Myocyte (in vitro differentiated cells): Measurements from ENCODE around the gene MRPL27. TPM values are rescaled to one million over a fixed set of nuclear protein-coding genes. Genes with fewer than 3 reads are reported as not detected.
A peak's percentile ranks its signal among the peaks of the same experiment; 100 is the strongest.
"Not testable (repeated sequence)": the region's sequence is repeated elsewhere in the genome, so short reads cannot be mapped to it uniquely, and the experiment has no call there.

ENCODE experiments used
- DNase-seq: peaks from one replicate; pipeline ENCODE4 v3.0.0-alpha.2; 2012; ENCODE audit warnings: low read depth
- polyA plus RNA-seq: library from polyadenylated mRNA; unstranded; fragments of >200 nt; gene quantifications from one replicate; pipeline ENCODE4 v1.2.1, GENCODE V29; 2012; ENCODE audit warnings: missing spikeins
- total RNA-seq: library from RNA; depleted of rRNA; stranded (reverse); fragments of >200 nt; gene quantifications from 2 replicates; pipeline ENCODE4 v1.2.3, GENCODE V29; 2014

The MRPL27 gene
- 51.6 and 63.9 TPM in 2 replicates for total RNA-seq
- polyA plus RNA-seq: 82.0 TPM

DNA sequence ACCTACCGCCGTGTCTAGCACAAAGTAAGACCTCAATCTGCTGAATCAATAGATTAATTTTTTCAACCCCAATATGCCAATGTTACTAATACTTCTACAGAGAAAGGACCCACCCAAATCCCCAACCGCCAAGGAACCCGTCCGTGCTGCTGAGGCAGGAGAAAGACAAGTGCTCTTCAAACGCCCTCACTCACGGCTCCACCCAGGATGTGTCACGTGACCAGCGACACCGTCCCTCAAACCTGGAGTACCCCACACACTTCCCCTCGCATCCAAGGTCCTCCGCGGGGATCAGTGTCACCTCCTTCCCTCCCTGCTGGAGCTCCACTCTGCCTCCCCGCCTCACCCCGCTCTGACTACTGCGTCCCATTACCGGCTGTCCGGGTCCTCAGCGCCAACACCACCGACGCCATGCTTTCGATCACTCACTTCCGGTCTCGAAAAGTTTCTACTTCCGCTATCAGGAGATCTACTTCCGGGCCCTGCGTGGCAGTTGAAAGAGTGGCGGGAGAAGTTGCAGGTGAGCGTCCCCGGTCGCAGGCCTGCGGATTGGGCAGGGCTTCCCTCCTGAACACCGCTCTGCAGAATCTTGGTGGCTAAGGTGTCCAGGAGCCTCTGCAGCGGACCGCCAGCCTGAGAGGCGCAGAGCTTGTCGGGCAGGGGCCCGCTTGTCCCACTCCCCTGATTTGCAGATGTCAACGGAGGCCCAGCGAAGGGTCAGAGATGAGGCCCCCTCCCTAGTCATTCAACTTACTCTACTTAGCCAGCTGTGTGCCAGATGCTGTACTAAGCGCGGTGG is at the start of gene MRPL27, which contains the start of gene EME1:
Gene MRPL27 (minus strand): TSS at position 427 of the 799 bp plus-strand sequence. CDS start 14 bp downstream, at position 413.
Gene EME1 (plus strand): TSS at position 472 of the 799 bp plus-strand sequence. CDS start 1,980 bp downstream, outside the sequence.
- DNase-seq: peak; percentile 91

DNA sequence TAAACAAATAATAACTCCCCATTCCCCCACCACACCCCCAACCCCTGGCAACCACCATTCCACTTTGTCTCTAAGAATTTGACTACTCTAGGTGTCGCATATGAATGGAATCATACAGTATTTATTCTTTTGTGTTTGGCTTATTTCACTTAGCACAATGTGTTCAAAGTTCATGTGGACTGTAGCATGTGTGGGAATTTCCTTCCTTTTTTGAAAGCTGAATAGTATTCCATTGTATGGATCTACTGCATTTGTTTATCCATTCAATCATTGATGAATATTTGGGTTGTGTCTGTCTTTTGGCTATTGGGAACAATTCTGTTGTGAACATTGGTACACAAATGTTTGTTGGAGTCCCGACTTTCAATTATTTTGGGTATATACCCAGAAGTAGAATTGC is 49.8 kb upstream of the MRPL27 start:
- DNase-seq: no peak

DNA sequence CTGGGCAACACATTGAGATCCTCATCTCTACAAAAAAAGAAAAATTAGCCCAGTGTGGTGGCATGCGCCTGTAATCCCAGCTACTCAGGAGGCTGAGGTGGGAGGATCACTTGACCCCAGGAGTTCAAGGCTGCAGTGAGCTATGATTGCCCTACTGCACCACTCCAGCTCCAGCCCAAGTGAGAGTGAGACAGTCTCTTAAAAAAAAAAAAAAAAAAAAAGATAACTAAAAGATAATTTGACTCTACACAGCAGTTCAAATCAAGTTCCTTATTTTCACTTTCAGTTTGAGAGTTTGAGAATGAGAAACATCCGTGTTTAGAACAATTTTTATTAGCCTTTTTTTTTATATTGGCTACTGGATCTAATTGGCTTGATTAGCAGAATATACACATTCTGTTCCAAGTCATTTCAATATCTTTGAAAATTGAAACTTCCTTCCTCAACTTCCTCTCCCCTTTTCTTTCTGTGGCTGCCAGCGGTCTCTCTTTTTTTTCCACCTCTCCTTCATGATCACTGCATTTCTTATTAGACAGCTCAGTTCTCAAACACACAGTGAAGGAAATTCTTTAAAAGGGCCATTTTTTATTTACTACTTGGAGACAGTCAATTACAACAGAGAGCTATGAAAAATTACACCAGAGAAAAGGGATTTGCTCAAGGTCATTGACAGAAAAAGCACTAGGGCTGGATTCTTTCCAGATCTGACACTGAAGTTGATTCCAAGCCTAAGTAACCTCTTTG is 48.5 kb upstream of the MRPL27 start:
- DNase-seq: no peak

DNA sequence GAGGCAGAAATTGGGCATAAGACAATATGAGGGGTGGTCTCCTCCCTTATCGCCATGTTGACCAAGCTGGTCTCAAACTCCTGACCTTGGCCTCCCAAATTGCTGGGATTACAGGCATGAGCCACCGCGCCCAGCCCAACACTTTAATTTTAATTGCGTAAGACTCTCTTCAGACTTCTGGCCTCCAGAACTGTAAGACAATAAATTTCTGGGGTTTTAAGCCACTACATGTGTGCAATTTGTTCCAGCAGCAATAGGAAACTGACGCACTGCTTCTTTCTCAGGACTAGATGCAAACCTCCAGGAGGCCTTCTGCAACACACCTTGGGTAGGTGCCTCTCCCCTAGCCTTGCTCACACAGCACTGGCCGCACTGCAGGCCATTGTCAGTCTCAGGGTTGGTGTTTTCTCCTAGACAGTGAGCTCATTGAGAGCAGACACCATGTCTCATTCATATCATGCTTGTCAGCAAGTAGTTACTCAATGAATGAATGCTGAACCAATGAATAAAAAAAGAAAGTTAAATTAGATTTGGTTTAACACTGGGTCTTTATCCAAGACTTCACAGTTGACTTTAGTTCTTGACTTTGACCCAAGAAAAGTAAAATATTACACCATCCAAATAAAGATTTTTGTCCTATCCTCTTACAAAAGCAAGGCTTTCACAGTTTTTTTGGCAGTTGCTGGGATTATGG is 47.6 kb upstream of the MRPL27 start:
- DNase-seq: no peak

DNA sequence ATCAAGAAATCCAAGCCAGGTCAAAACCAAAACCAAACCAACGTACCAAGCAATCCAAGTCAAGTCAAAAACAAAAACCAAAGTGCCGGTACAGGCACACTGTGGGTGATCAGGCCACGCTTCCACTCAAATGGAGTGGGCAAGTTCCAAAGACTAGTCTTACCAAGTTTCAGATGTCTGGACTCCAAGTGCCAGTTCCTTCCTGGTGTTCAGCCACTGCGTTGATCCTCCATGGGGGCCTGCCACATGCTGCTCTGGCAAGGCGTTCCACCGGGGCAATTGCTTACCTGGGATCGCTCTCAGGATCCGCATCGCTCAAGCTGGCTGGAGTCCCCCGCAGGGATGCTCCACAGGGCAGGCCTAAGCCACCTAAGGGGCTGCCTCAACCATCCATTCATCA is 46.6 kb upstream of the MRPL27 start:
- not testable (repeated sequence) for DNase-seq

DNA sequence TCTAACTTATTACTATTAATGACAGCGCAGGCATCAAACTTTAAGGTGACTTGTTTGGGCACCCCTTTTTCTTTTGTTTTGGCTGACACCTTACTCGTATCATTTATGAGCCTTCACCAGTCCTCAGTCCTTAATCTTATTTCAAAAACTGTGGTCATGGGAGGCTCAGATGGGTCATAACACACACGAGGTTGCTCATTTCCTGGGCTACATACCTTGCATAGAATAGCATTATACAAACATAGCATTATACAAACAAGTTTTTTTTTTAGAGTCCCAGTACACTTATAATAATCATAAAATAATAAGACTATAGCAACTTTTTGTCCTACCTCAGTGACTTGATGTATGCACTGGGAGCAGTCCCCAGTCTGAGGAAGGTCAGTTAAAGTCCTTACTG is 41.8 kb upstream of the MRPL27 start:
- DNase-seq: no peak

DNA sequence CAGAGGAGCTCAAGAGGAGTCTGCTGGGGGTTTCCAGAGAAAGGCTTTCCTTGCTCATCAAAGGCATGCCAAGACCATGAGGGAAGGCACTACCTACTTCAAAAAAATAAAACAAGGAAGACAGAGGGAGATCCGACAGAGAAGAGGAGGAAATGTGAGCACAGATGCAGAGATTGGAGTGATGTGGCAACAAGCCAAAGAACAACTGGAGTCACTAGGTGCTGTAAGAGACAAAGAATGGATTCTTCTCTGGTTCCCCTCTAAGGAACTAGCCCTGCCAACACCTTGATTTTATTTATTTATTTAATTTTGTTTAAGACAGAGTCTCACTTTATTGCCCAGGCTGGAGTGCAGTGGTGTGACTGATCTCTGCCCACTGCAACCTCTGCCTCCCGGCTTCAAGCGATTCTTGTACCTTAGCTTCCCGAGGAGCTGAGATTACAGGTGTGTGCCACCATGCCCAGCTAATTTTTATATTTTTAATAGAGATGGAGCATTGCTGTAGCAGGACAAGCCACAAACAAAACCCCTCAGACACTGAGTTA is 39.3 kb upstream of the MRPL27 start:
- no peak for DNase-seq

DNA sequence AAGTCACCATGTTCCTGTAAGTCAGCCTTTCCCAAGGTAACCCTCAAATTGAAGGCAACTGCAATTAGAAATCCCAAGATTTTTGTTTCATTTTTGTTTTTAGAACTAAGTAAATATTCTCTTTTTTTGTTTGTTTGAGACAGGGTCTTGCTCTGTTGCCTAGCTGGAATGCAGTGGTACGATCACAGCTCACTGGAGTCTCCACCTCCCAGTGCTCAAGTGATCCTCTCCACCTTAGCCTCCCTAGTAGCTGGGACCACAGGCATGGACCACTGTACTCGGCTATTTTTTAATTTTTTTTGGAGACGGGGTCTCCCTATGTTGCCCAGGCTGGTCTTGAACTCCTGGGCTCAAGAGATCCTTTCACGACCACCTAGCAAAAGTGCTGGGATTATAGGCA is 34.9 kb upstream of the MRPL27 start:
- no peak for DNase-seq

DNA sequence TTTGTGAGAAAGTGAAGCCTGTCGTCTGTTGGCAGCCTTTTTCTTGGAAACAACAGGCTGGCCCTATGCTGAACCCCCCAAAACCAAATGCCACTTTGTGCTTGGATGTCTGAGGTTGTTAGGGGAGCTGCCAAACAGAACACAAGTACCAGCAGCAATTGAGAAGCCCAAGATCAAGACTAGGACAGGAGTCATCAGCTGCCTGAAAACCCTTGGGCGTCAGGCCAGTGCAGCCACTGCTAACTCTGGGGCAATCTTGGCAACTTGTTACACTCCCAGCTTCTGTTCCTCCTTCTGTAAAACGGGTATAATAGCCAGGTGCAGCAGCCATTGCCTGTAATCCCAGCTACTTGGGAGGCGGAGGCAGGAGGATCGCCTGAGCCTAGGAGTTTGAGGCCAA is 33.6 kb upstream of the MRPL27 start:
- no peak for DNase-seq

DNA sequence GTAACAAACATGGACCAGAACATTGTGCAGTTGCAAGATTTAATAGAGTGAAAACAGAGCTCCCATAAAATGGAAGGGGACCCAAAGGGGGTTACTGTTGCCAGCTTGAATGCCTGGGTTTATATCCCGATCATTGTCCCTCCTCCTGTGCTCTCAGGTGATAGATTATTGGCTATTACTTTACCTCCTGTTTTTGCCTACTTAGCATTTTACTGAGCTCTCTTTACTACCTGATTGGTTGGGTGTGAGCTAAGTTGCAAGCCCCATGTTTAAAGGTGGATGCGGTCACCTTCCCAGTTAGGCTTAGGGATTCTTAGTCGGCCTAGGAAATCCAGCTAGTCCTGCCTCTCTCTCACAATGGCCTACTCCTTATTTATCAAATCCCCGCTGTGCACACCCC is 32.4 kb upstream of the MRPL27 start:
- not testable (repeated sequence) for DNase-seq

DNA sequence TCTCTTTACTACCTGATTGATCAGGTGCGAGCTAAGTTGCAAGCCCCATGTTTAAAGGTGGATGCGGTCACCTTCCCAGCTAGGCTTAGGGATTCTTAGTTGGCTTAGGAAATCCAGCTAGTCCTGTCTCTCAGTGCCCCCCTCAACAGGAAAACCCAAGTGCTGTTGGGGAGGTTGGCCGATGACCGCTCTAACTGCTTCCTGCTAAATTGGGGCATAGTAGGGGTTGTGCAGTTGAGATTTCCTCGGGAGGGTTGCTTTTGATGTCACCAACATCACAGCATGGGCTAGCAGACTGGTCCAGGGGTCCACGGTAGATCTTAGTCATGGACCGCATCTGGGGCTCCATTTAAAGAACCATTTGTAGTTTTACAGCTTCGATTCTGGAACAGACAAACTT is 26.6 kb upstream of the MRPL27 start:
- DNase-seq: not testable (repeated sequence)

DNA sequence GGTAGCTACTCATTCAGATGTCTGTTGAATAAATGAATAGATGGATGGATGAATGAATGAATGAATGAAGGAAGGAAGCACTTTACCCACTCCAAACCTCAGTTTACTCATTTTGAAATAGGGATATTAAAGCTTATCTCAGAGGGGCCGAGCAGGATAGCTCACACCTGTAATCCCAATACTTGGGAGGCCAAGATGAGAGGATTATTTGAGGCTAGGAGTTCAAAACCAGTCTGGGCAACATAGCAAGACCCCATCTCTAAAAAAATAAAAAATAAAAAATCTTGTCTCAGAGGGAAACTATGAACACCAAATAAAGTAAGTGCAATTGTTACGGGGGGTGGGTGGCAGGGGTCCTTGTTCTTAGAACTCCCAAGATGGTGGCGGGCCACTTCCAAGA is 25.7 kb upstream of the MRPL27 start:
- DNase-seq: not testable (repeated sequence)

DNA sequence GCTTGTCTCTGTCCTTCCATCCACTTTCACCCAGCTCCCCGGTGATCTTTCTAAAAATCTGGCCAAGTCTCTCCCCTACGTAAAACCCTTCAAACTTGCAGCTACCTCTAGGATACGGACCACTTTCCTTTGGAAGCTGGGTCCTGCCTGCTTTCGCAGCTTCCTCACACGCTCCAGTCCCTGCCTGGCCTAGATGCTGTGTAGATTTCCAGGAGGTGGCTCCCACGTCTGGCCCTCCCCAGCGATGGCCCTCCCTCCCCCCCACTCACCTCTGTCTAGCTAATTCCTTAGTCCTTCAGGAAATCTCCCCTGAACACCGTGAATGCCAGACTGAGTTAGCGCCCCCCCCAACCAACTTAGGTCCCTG is 24.9 kb upstream of the MRPL27 start:
- no peak for DNase-seq

DNA sequence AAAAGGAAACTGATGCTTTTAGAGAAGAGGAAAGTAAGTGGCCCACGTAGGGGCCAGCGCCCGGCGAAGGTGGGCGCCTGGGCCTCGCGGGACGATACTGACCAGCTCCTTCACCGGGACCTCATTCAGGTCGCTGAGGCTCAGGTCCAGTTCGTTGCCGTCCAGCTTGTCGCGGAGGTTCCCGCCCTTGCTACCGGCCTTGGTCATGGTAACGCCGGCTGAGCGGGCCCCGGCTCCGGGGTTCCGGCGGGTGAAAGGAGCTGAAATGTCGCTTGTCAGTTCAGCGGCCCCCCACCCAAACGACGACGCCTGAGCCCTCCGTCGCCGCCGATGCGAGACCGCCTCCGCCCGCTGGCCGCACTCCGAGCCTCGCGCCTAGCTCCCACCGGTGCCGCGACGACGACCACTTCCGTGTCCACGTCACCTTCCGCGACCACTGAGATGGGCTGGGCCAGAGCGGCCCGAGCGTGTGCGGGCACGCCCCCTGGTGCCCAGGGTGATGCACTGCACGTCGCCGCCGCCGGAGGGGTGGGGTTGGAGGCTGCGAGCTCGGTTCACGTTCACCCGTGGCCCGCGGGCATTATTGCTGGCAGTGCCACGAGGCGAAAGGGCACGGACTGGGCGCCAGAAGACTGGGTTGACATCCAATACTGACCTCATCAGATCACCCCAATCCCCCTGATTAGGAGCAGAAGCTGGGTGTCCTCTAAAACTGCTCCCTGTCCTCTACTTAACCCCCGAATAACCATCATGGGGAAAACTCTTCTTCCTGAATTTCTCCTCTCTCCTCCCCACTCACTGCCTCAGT is 24.3 kb upstream of the MRPL27 start, which contains the start of gene LRRC59:
Gene LRRC59 (minus strand): TSS at position 413 of the 808 bp plus-strand sequence. CDS start 206 bp downstream, at position 207.
- peak; percentile 83 for DNase-seq

DNA sequence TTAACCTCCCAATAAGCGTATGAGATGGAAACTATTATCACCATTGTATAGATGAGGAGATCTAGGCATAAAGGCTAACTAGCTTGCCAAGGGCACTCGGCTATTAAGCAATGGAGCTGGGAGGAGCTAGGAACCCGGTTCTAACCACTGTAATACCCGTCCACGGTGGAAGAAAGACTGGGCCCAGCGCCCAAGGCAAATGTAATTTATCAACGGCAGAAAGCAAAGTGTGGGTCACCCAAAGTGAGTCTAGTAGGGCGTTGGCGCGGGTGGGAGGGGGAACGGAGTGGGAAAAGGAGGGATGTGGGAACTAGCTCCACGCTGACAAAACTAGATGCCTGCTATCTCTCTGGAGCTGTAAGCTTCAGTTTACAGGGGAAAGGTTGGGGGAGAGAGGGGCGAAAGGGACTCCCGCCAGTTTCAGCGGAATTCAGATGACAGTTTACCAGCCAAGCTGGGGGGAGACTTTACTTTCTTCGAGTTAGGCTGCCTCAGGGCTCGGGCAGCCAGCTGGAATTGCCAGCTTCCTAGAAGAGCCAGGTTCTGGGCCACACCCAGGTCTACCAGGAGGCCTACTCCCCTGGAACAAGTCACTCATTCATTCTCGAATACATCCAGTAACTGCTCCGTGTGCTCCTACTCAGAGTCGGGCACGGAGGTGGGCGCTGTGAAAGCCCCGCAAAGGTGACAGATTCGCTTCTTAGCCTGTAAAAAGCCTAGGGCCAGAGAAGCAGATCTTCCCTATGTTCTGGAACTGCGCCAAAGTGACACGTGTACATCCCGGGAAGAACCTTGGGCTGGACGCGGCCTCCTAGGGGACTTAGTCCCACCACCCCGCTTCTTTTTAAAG is 23.5 kb upstream of the MRPL27 start:
- DNase-seq: peak; percentile 49

DNA sequence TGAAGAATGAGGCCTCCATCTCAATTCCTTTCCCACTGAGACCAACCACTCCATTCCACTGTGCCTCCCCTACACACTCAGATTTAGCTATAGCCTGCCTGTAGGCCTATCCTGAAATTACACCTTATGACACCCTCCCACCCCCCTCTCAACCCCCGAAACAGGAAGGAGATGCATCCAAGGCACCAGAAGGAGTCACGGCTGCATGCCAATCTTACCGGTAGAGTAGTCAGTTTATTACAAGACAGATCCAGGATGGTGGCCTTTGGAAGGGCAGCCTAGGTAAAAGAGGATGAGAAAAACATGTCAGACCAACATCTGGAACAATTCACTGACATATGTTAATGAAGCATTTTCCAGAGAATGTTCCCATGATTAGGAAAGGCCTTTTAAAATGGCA is 21.7 kb upstream of the MRPL27 start:
- DNase-seq: no peak

DNA sequence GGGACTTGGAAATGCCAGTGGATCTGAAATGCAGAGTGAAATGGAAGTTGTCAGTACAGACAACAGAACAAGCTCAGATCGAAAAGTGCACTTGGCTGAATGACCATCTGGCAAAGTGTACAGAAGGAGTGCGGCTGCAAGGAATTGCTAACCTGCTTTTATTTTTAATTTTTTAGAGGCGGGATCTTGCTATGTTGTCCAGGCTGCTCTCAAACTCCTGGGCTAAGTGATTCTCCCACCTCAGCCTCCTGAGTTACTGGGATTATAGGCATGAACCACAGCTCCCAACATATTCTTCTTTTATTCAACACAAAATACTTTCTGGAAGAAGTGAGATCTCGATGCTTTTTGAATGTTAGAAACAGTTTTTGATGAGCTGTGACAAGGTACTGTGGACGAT is 20.7 kb upstream of the MRPL27 start:
- no peak for DNase-seq

DNA sequence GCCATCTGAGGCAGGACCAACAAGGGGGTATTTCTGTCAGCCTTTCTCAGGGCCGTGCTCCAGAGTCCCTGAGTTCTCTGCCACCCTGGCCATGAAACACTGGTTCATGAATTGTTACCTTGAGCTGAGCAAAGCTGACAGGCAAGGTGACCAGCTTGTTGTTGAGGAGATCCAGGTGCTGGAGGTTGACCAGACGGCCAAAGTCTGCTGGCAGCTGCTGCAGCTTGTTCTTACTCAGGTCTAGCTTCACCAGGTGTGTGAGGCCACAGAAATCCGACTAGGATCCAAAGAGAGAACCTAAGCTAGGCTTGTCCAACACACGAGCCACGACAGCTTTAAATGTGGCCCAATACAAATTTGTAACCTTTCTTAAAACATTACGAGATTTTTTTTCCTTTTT is 19.6 kb upstream of the MRPL27 start:
- DNase-seq: no peak

DNA sequence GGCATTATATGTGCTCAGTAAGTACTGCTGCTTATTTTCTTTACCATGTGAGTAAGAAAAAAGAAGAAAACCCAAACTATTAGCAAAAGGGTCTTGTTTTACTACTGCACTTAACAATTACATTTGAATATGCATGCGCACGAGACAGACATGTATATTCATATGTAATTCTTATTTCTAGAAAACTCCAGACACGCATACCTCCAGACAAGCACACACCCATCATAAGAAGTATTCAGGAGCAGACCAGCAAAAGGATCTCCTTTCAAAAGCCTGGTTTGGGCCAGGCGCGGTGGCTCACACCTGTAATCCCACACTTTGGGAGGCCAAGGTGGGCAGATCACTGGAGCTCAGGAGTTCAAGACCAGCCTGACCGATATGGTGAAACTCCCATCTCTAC is 16.6 kb upstream of the MRPL27 start:
- DNase-seq: no peak

DNA sequence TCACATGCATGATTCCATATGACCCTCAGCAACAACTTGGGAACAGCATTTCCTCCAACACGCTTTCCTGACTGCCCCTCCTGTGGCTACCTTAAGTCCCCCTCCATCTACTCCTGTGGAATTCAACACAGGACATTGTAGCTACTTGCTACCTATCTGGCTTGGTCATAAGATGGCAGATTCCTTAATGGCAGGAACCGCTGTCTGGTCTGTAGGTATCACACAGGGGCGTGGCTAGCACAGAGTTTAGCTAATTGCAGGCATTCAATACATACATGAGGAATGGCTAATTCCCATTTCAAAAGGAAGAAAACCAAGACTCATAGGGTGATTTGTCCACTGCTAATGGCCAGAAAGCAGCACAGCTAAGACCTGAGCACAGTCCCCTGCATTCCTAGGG is 15.7 kb upstream of the MRPL27 start:
- no peak for DNase-seq
